Measurements from ENCODE around the gene SYTL3. TPM values are rescaled to one million over a fixed set of nuclear protein-coding genes. Genes with fewer than 3 reads are reported as not detected.

The SYTL3 gene
- total RNA-seq, 1 donor from 2014 or later: 0.48 TPM

DNA sequence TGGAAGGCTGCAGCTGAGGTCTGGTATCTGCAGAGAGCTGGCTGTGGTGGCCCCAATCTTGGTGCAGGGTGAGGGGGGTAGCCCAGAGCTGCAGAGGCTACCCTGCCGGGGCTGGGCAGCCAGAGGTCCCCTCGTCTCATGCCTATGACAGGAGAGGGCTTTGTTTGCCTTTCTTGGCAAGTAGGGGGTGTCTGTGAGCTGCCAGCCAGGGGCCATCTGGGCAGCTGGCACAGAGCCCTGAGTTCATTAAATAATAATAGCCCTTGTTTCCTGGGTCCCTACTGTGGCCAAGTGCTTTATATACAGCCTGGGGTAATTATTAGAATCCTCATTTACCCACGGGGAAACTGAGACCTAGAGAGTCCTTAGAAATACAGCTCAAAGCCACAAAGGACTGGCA lies 102.8 kb downstream of the SYTL3 start:
- H3K36me3 Mint-ChIP-seq (ENCODE audit: unreplicated experiment): no peaks in the 10 kb centered on the region
- H3K27me3 Mint-ChIP-seq (ENCODE audit: unreplicated experiment): peaks cover 2% of the 10 kb centered on the region
- no peak for DNase-seq (ENCODE audit: extremely low spot score, unreplicated experiment)
- TF ChIP-seq, protein P1, sequence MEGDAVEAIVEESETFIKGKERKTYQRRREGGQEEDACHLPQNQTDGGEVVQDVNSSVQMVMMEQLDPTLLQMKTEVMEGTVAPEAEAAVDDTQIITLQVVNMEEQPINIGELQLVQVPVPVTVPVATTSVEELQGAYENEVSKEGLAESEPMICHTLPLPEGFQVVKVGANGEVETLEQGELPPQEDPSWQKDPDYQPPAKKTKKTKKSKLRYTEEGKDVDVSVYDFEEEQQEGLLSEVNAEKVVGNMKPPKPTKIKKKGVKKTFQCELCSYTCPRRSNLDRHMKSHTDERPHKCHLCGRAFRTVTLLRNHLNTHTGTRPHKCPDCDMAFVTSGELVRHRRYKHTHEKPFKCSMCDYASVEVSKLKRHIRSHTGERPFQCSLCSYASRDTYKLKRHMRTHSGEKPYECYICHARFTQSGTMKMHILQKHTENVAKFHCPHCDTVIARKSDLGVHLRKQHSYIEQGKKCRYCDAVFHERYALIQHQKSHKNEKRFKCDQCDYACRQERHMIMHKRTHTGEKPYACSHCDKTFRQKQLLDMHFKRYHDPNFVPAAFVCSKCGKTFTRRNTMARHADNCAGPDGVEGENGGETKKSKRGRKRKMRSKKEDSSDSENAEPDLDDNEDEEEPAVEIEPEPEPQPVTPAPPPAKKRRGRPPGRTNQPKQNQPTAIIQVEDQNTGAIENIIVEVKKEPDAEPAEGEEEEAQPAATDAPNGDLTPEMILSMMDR (IDR thresholded peaks at IDR 0.05): peak; percentile 51
- H3K9me3 Mint-ChIP-seq (ENCODE audit: unreplicated experiment): no peaks in the 10 kb centered on the region
- peaks cover 16% of the 10 kb centered on the region for H3K4me1 Mint-ChIP-seq (ENCODE audit: unreplicated experiment)
- H3K27ac Mint-ChIP-seq (ENCODE audit: unreplicated experiment): no peak overlapping the region
- no peak overlapping the region for H3K4me3 Mint-ChIP-seq (ENCODE audit: unreplicated experiment)

DNA sequence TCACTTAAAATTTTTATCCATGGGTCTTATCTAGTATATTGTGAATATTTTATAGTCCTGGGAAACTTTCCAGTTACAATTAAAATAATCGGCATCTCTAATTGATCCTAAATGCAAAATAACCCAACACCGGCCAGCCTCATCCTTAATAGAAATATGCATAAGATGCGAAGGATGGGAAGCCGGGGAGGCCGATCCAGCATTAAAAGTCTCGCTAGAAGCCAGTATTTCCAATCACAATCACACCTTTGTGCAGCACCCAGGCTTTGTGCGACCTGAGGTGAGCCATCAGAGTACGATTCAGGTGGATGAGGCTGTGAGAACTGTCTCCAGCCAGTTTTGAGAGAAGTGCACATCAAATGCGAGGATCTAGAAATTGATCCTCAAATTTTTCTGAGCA lies 104.0 kb downstream of the SYTL3 start:
- H3K4me1 Mint-ChIP-seq (ENCODE audit: unreplicated experiment): peaks cover 13% of the 10 kb centered on the region
- H3K36me3 Mint-ChIP-seq (ENCODE audit: unreplicated experiment): no peaks in the 10 kb centered on the region
- H3K27me3 Mint-ChIP-seq (ENCODE audit: unreplicated experiment): peaks cover 3% of the 10 kb centered on the region
- H3K27ac Mint-ChIP-seq (ENCODE audit: unreplicated experiment): no peak overlapping the region
- DNase-seq (ENCODE audit: extremely low spot score, unreplicated experiment): no peak
- no peaks in the 10 kb centered on the region for H3K9me3 Mint-ChIP-seq (ENCODE audit: unreplicated experiment)
- H3K4me3 Mint-ChIP-seq (ENCODE audit: unreplicated experiment): no peak overlapping the region
- TF ChIP-seq, protein P1 (IDR thresholded peaks at IDR 0.05): no peak

DNA sequence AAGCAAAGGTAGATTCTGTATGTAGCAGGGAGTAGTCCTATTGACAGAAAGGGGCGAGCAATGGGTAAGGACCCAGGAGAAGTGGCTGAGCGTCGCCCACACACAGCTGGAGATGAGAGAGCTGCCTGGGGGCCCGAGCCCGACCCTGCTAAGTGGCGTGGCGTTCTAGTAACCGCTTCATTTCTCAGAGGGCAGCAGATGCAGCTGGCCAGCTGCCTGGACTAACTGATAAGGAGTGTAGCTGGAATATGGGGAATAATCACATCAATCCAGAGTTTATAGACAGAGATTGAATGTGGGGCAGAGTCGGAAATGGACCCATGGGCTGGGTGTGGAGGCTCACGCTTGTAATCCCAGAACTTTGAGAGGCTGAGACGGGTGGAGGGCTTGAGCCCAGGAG lies 104.9 kb downstream of the SYTL3 start:
- no peaks in the 10 kb centered on the region for H3K36me3 Mint-ChIP-seq (ENCODE audit: unreplicated experiment)
- H3K9me3 Mint-ChIP-seq (ENCODE audit: unreplicated experiment): no peaks in the 10 kb centered on the region
- H3K27me3 Mint-ChIP-seq (ENCODE audit: unreplicated experiment): peaks cover 3% of the 10 kb centered on the region
- no peak for DNase-seq (ENCODE audit: extremely low spot score, unreplicated experiment)
- H3K4me1 Mint-ChIP-seq (ENCODE audit: unreplicated experiment): peaks cover 14% of the 10 kb centered on the region
- TF ChIP-seq, protein P1 (IDR thresholded peaks at IDR 0.05): no peak
- H3K4me3 Mint-ChIP-seq (ENCODE audit: unreplicated experiment): no peak overlapping the region
- no peak overlapping the region for H3K27ac Mint-ChIP-seq (ENCODE audit: unreplicated experiment)

DNA sequence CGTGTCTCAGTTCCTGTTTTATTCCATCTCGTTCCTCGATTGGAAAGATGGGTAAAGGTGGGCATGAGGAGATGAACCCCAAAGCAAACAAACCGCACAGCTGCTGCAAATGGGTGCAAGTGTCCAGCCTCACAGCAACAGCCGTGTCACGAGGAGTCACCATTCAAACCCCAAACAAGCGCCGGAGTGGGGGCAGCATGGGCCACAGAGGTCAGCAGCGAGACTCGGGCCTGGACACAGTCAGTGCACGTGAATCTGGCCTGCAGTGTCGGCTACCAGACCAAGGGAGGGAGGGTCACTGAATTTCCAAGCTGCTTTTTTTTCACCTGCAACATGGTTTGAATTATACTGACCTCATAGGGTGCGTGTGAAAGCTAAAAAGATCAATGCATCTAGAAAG lies 105.8 kb downstream of the SYTL3 start:
- no peaks in the 10 kb centered on the region for H3K9me3 Mint-ChIP-seq (ENCODE audit: unreplicated experiment)
- no peak overlapping the region for H3K27ac Mint-ChIP-seq (ENCODE audit: unreplicated experiment)
- no peak for DNase-seq (ENCODE audit: extremely low spot score, unreplicated experiment)
- no peaks in the 10 kb centered on the region for H3K36me3 Mint-ChIP-seq (ENCODE audit: unreplicated experiment)
- peaks cover 16% of the 10 kb centered on the region for H3K4me1 Mint-ChIP-seq (ENCODE audit: unreplicated experiment)
- H3K27me3 Mint-ChIP-seq (ENCODE audit: unreplicated experiment): peaks cover 3% of the 10 kb centered on the region
- no peak overlapping the region for H3K4me3 Mint-ChIP-seq (ENCODE audit: unreplicated experiment)
- TF ChIP-seq, protein P1 (IDR thresholded peaks at IDR 0.05): no peak

DNA sequence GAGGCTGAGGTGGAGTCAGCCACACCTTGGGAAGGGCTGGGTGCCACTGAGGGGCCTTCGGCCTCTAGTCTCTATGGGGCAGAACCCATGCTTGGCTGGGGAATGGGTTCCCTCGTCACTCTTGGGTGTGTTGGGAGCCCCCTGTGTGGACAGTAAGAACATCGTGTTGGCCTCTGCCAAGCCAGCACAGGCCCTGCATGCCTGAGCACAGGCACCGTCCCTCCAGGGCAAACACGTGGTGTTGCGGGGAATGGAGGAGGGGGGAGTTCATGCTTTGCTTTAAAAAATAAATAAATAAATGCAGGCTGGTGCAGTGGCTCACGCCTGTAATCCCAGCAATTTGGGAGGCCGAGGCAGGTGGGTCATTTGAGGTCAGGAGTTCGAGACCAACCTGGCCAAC lies 106.3 kb downstream of the SYTL3 start:
- Mint-ChIP-seq H3K27me3 (ENCODE audit: unreplicated experiment) (peaks cover 3% of the 10 kb centered on the region), H3K9me3 (ENCODE audit: unreplicated experiment) (no peaks in the 10 kb centered on the region), H3K27ac (ENCODE audit: unreplicated experiment) (no peak overlapping the region), H3K4me3 (ENCODE audit: unreplicated experiment) (no peak overlapping the region), H3K36me3 (ENCODE audit: unreplicated experiment) (no peaks in the 10 kb centered on the region), H3K4me1 (ENCODE audit: unreplicated experiment) (peaks cover 16% of the 10 kb centered on the region)
- TF ChIP-seq, protein P1 (IDR thresholded peaks at IDR 0.05): no peak
- no peak for DNase-seq (ENCODE audit: extremely low spot score, unreplicated experiment)

All from osteocyte (in vitro differentiated cells).